Psoas muscle (tissue), 8 donors: ENCODE results near the gene SYT9. TPM values are rescaled to one million over a fixed set of nuclear protein-coding genes. Genes with fewer than 3 reads are reported as not detected.

ENCODE experiments used
- ATAC-seq, 4 donors: fragments of 200-7000 bp; cut with Tn5 transposase; one replicate each; pipeline ENCODE4 v1.9.1; 2020; ENCODE audit warnings: moderate library complexity in 3 of 4, mild to moderate bottlenecking in 2 of 4
- DNase-seq, 2 donors: peaks; one replicate each; pipeline ENCODE4 v3.0.0-alpha.2; 2020
- H3K27ac ChIP-seq: fragments of 200-600 bp; one replicate; pipeline ENCODE4 v1.8.0; 2022
- H3K27me3 ChIP-seq, 3 donors: fragments of 200-600 bp in 1 of 3; one replicate each; pipeline versions ENCODE4 v1.6.1 to v1.8.0; 2013 to 2022; ENCODE audit warnings: low read length in 2 of 3, mild to moderate bottlenecking in 2 of 3, moderate library complexity in 1 of 3; ENCODE audit not compliant: insufficient read depth in 3 of 3
- H3K36me3 ChIP-seq, 2 donors: fragments of 200-600 bp in 1 of 2; one replicate each; pipeline versions ENCODE4 v1.6.1 to v1.8.0; 2013 to 2022; ENCODE audit warnings: low read depth in 1 of 2, mild to moderate bottlenecking in 1 of 2, moderate library complexity in 1 of 2; ENCODE audit not compliant: insufficient read depth in 1 of 2
- H3K4me1 ChIP-seq: fragments of 200-600 bp; one replicate; pipeline ENCODE4 v1.8.0; 2022
- H3K4me3 ChIP-seq: fragments of 200-600 bp; one replicate; pipeline ENCODE4 v1.8.0; 2022; ENCODE audit warnings: mild to moderate bottlenecking
- H3K9me3 ChIP-seq: fragments of 200-600 bp; one replicate; pipeline ENCODE4 v1.8.0; 2022
- CTCF ChIP-seq: fragments of 200-600 bp; IDR thresholded peaks from one replicate; pipeline ENCODE4 v1.8.0; 2022; ENCODE audit warnings: antibody characterized with exemption
- WGBS, 3 donors: extraction: QIAGEN DNeasy Blood & Tissue Kit; methylation state at CpG; one replicate each; pipeline versions ENCODE4 v1.1.6 to v1.1.7; 2013; 5-methylcytosine and 5-hydroxymethylcytosine counted together
- intact Hi-C, 2 donors: fragments of 100-400 bp; cut with DNase I; formaldehyde crosslinking; loops; one replicate each; pipeline versions ENCODE4 v1.11.0 to v1.14.2; 2022
- polyA plus RNA-seq, 3 donors: library from polyadenylated mRNA; stranded (reverse); fragments of 200-250 nt; gene quantifications; one replicate each; pipeline ENCODE4 v1.2.3, GENCODE V29; 2013
- total RNA-seq, 4 donors: library from RNA; stranded (reverse); fragmentation: NEBNext Ultra II Directional in 2 of 4; extraction: Animal tissue kit (Norgen Biotek cat#: 25700) in 2 of 4; gene quantifications; one replicate each; pipeline versions ENCODE4 v1.2.1 to v1.2.4, GENCODE V29; 2021 to 2023
- donor health status: healthy with polysubstance abuse.
- donor health status: DM: no; HTN: no; CAD: no; lungs with moderate emphysema.
- donor health status: Bipolar disorder and iron deficiency.
- donor health status: healthy.
- donor health status: DM: yes; HTN: yes; CAD: no.
- donor health status: DM: no; HTN: no; CAD: no.
- donor health status: DM: no; HTN: no; CAD: no.
- donor health status: DM: yes; HTN: yes; CAD: no.

The SYT9 gene
- total and polyA plus RNA-seq, 7 donors, result 0.03 TPM; not detected in 5

- Histone ChIP-seq H3K4me1 (no peaks in the 10 kb centered on the region), H3K27ac (no peak overlapping the region), H3K36me3 (no peaks in the 10 kb centered on the region), H3K9me3 (no peaks in the 10 kb centered on the region), H3K4me3 (no peak overlapping the region), H3K27me3 (no peaks in the 10 kb centered on the region)
- DNase-seq (no peak), ATAC-seq (no peak)
- intact Hi-C loops, result no loop called here
- TF ChIP-seq CTCF, result no peak
- WGBS, 3 donors, result 50 to 63% (median 53%) methylated on average over 2 of the region's 2 CpGs
These were observed 67.8 kb downstream of the SYT9 start for GRCh38 chr11:7319501-7319900.

GRCh38 chr11:7320306-7320705 is 68.6 kb downstream of the SYT9 start:
- intact Hi-C loops, result no loop called here
- ATAC-seq (no peak), DNase-seq (no peak)
- H3K9me3 ChIP-seq, result no peaks in the 10 kb centered on the region
- no peaks in the 10 kb centered on the region for H3K36me3 ChIP-seq
- no peak overlapping the region for H3K27ac ChIP-seq
- no peaks in the 10 kb centered on the region for H3K27me3 ChIP-seq
- H3K4me3 ChIP-seq, result no peak overlapping the region
- TF ChIP-seq CTCF, result no peak
- no peaks in the 10 kb centered on the region for H3K4me1 ChIP-seq

- Histone ChIP-seq H3K27me3 (no peaks in the 10 kb centered on the region), H3K9me3 (no peaks in the 10 kb centered on the region), H3K4me3 (no peak overlapping the region), H3K4me1 (no peaks in the 10 kb centered on the region), H3K27ac (no peak overlapping the region), H3K36me3 (no peaks in the 10 kb centered on the region)
- DNase-seq (no peak), ATAC-seq (no peak)
- no peak for TF ChIP-seq CTCF
- 36 to 56% (median 39%) methylated on average over 7 of the region's 7 CpGs for WGBS, 3 donors
- intact Hi-C loops, result no loop called here
These were observed 70.1 kb downstream of the SYT9 start for GRCh38 chr11:7321473-7322450.

GRCh38 chr11:7332451-7332850 is 80.7 kb downstream of the SYT9 start:
- H3K27me3 ChIP-seq, result peaks cover 0 to 4% (median 0%) of the 10 kb centered on the region in 3 donors
- H3K4me1 ChIP-seq, result no peaks in the 10 kb centered on the region
- H3K9me3 ChIP-seq, result peaks cover 5% of the 10 kb centered on the region
- no peak for ATAC-seq
- no peak overlapping the region for H3K4me3 ChIP-seq
- WGBS, 3 donors, result 50 to 69% (median 68%) methylated on average over 1 of the region's 1 CpG
- no peak overlapping the region for H3K27ac ChIP-seq
- intact Hi-C loops, result no loop called here
- H3K36me3 ChIP-seq, result no peaks in the 10 kb centered on the region
- DNase-seq, result no peak
- TF ChIP-seq CTCF, result no peak
